Astrocyte (in vitro differentiated cells and primary cell): Measurements from ENCODE around the gene TNFRSF19.

Experiments
- EZH2 ChIP-seq: IDR thresholded peaks from 2 replicates; pipeline ENCODE4 v1.6.1; 2012; ENCODE audit warnings: mild to moderate bottlenecking, low read length, inconsistent platforms; ENCODE audit not compliant: insufficient read depth
- TF ChIP-seq, protein P1 (sequence below): IDR thresholded peaks from 2 replicates; pipeline ENCODE4 v1.5.1; 2011; ENCODE audit warnings: low read depth, mild to moderate bottlenecking, inconsistent platforms, low read length, moderate library complexity; ENCODE audit not compliant: insufficient read depth

DNA sequence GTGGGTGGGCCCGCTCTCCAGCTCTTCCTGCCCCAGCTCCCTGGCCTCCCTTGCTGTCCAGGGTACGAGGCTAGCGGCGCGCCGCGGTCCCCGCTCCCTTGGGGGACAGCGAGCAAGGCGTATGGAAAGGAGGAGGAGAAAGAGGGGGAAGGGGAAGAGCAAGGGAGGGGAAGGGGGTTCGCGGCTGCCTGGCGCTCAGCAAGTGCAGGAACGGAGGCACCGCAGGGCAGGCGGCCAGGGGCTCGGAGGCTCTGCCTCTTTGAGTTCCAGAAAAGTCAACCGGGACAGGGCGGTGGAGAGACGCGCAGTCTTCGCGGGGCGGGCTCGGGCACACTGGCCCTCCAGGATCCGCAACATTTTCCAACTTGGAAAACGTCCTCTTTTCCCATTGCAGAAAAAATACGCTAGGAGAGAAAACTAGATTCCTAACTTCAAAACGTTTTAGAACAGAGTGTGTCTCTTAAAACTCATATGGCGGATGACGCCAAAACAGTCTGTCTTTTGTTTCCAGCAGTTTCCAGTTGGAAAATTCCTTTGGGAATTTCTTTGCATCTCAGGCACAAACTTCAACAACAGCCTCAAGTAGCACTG, 23.1 kb upstream of the TNFRSF19 start:
- TF ChIP-seq, protein P1, sequence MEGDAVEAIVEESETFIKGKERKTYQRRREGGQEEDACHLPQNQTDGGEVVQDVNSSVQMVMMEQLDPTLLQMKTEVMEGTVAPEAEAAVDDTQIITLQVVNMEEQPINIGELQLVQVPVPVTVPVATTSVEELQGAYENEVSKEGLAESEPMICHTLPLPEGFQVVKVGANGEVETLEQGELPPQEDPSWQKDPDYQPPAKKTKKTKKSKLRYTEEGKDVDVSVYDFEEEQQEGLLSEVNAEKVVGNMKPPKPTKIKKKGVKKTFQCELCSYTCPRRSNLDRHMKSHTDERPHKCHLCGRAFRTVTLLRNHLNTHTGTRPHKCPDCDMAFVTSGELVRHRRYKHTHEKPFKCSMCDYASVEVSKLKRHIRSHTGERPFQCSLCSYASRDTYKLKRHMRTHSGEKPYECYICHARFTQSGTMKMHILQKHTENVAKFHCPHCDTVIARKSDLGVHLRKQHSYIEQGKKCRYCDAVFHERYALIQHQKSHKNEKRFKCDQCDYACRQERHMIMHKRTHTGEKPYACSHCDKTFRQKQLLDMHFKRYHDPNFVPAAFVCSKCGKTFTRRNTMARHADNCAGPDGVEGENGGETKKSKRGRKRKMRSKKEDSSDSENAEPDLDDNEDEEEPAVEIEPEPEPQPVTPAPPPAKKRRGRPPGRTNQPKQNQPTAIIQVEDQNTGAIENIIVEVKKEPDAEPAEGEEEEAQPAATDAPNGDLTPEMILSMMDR, result no peak
- TF ChIP-seq EZH2, result no peak
